WTC11 (cell line): ENCODE results near the gene UTP14C.

Experiments
- ATF2 ChIP-seq: sonication (generic); formaldehyde crosslinking; IDR thresholded peaks from 2 replicates; pipeline ENCODE4 v1.8.1; 2022; ENCODE audit warnings: low read depth, missing genetic modification reagents, borderline replicate concordance
- CTCF ChIP-seq: fragments of 200-600 bp; IDR thresholded peaks from 2 replicates; pipeline ENCODE4 v1.8.0; 2022; ENCODE audit warnings: antibody characterized with exemption
- KAT7 ChIP-seq: sonication (generic); formaldehyde crosslinking; IDR thresholded peaks from 2 replicates; pipeline ENCODE4 v1.8.1; 2023; ENCODE audit warnings: missing genetic modification reagents, mild to moderate bottlenecking, borderline replicate concordance
- MXD4 ChIP-seq: fragments of 250-450 bp; sonication (Bioruptor Pico); IDR thresholded peaks from 2 replicates; pipeline ENCODE4 v1.8.0; 2021; ENCODE audit warnings: mild to moderate bottlenecking, moderate library complexity, borderline replicate concordance
- NFE2L1 ChIP-seq: sonication (generic); formaldehyde crosslinking; IDR thresholded peaks from 2 replicates; pipeline ENCODE4 v1.8.1; 2023; ENCODE audit warnings: missing genetic modification reagents
- PRRX2 ChIP-seq: fragments of 250-450 bp; sonication (Bioruptor Pico); IDR thresholded peaks from 2 replicates; pipeline ENCODE4 v1.8.0; 2021; ENCODE audit warnings: mild to moderate bottlenecking
- TCF7 ChIP-seq: sonication (generic); formaldehyde crosslinking; IDR thresholded peaks from 2 replicates; pipeline ENCODE4 v1.8.0; 2022; ENCODE audit warnings: mild to moderate bottlenecking, low read depth, missing genetic modification reagents, moderate library complexity
- USF2 ChIP-seq: sonication (generic); formaldehyde crosslinking; IDR thresholded peaks from 2 replicates; pipeline ENCODE4 v1.8.1; 2023; ENCODE audit warnings: mild to moderate bottlenecking, missing genetic modification reagents, moderate library complexity
- ZBTB43 ChIP-seq: sonication (generic); formaldehyde crosslinking; IDR thresholded peaks from 2 replicates; pipeline ENCODE4 v1.8.1; 2023; ENCODE audit warnings: mild to moderate bottlenecking, missing genetic modification reagents
- ZNF219 ChIP-seq: sonication (generic); formaldehyde crosslinking; IDR thresholded peaks from 2 replicates; pipeline ENCODE4 v1.8.0; 2023; ENCODE audit warnings: missing genetic modification reagents, mild to moderate bottlenecking, borderline replicate concordance
- ZNF263 ChIP-seq: sonication (generic); formaldehyde crosslinking; IDR thresholded peaks from 2 replicates; pipeline ENCODE4 v1.8.1; 2022; ENCODE audit warnings: low read depth, mild to moderate bottlenecking, moderate library complexity, missing genetic modification reagents
- ZNF317 ChIP-seq: sonication (generic); formaldehyde crosslinking; IDR thresholded peaks from 2 replicates; pipeline ENCODE4 v1.8.1; 2023; ENCODE audit warnings: low read depth, mild to moderate bottlenecking, moderate library complexity, missing genetic modification reagents, borderline replicate concordance
- ZNF416 ChIP-seq: fragments of 250-450 bp; sonication (Bioruptor Pico); IDR thresholded peaks from 2 replicates; pipeline ENCODE4 v1.9.0; 2021; ENCODE audit warnings: mild to moderate bottlenecking, inconsistent platforms
- ZNF512 ChIP-seq: sonication (generic); formaldehyde crosslinking; IDR thresholded peaks from 2 replicates; pipeline ENCODE4 v1.8.1; 2022; ENCODE audit warnings: missing genetic modification reagents, borderline replicate concordance

GRCh38 chr13:51981355-51981754, 43.1 kb upstream of the UTP14C start:
- TF ChIP-seq ZNF317 (CRISPR knock-in tag) (no peak), NFE2L1 (CRISPR knock-in tag) (no peak), ZNF416 (CRISPR knock-in tag) (no peak), PRRX2 (CRISPR knock-in tag) (no peak), USF2 (no peak), CTCF (no peak), TCF7 (CRISPR knock-in tag) (no peak), ZNF263 (CRISPR knock-in tag) (no peak), ZBTB43 (CRISPR knock-in tag) (no peak), MXD4 (CRISPR knock-in tag) (no peak), ZNF512 (no peak), ZNF219 (CRISPR knock-in tag) (no peak), ATF2 (CRISPR knock-in tag) (no peak), KAT7 (no peak)
